Measurements from ENCODE around the gene ARID1A. TPM values are rescaled to one million over a fixed set of nuclear protein-coding genes. Genes with fewer than 3 reads are reported as not detected.
A peak's percentile ranks its signal among the peaks of the same experiment; 100 is the strongest.

ARID1A gene
- total RNA-seq, 1 donor from 2014 or later: 186 TPM

- TF ChIP-seq, protein P1, sequence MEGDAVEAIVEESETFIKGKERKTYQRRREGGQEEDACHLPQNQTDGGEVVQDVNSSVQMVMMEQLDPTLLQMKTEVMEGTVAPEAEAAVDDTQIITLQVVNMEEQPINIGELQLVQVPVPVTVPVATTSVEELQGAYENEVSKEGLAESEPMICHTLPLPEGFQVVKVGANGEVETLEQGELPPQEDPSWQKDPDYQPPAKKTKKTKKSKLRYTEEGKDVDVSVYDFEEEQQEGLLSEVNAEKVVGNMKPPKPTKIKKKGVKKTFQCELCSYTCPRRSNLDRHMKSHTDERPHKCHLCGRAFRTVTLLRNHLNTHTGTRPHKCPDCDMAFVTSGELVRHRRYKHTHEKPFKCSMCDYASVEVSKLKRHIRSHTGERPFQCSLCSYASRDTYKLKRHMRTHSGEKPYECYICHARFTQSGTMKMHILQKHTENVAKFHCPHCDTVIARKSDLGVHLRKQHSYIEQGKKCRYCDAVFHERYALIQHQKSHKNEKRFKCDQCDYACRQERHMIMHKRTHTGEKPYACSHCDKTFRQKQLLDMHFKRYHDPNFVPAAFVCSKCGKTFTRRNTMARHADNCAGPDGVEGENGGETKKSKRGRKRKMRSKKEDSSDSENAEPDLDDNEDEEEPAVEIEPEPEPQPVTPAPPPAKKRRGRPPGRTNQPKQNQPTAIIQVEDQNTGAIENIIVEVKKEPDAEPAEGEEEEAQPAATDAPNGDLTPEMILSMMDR (IDR thresholded peaks at IDR 0.05; ENCODE audit: unreplicated experiment): no peak
- peaks cover 58% of the 10 kb centered on the region for H3K36me3 Mint-ChIP-seq (ENCODE audit: insufficient read depth)
Measured at GRCh38 chr1:26768755-26769154, 72.9 kb downstream of the ARID1A start.

GRCh38 chr1:26771285-26771642 is 75.4 kb downstream of the ARID1A start:
- H3K27me3 Mint-ChIP-seq: no peaks in the 10 kb centered on the region
- H3K4me3 Mint-ChIP-seq (ENCODE audit: low read depth): no peak overlapping the region
- H3K27ac Mint-ChIP-seq: peak overlapping the region; percentile 94
- peaks cover 62% of the 10 kb centered on the region for H3K36me3 Mint-ChIP-seq (ENCODE audit: insufficient read depth)
- TF ChIP-seq, protein P1 (IDR thresholded peaks at IDR 0.05; ENCODE audit: unreplicated experiment): no peak
- H3K9me3 Mint-ChIP-seq (ENCODE audit: low read depth): no peaks in the 10 kb centered on the region
- no peak for DNase-seq (ENCODE audit: low spot score, unreplicated experiment)
- peaks cover 10% of the 10 kb centered on the region for H3K4me1 Mint-ChIP-seq (ENCODE audit: low read depth)

More at GRCh38 chr1:26768755-26769154, 72.9 kb downstream of the ARID1A start:
- Mint-ChIP-seq H3K9me3 (ENCODE audit: low read depth) (no peaks in the 10 kb centered on the region), H3K27ac (peak overlapping the region; percentile 35), H3K27me3 (no peaks in the 10 kb centered on the region), H3K4me1 (ENCODE audit: low read depth) (peaks cover 10% of the 10 kb centered on the region), H3K4me3 (ENCODE audit: low read depth) (no peak overlapping the region)
- no peak for DNase-seq (ENCODE audit: low spot score, unreplicated experiment)

- H3K27ac Mint-ChIP-seq: peak overlapping the region; percentile 94
- H3K4me1 Mint-ChIP-seq (ENCODE audit: low read depth): peaks cover 10% of the 10 kb centered on the region
- H3K9me3 Mint-ChIP-seq (ENCODE audit: low read depth): no peaks in the 10 kb centered on the region
Measured at GRCh38 chr1:26771643-26772321, 76.0 kb downstream of the ARID1A start.

DNA sequence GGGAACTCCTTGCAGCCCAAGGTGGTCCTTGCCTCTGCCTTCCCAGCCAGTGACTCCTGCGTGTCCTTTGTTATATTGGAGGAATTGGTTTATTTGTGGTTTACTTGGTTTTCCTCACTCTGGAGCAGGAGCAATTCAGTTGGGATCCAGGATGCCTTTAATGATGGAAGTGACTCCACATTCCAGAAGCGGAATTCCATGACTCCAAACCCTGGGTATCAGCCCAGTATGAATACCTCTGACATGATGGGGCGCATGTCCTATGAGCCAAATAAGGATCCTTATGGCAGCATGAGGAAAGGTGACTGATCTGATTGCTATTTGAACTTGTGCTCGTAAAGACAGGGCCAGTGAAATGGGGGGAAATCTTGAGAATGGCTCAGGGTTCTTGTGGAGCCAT is 76.9 kb downstream of the ARID1A start:
- DNase-seq (ENCODE audit: low spot score, unreplicated experiment): no peak
- TF ChIP-seq, protein P1 (IDR thresholded peaks at IDR 0.05; ENCODE audit: unreplicated experiment): no peak
- peaks cover 10% of the 10 kb centered on the region for H3K4me1 Mint-ChIP-seq (ENCODE audit: low read depth)
- H3K4me3 Mint-ChIP-seq (ENCODE audit: low read depth): no peak overlapping the region
- no peak overlapping the region for H3K27ac Mint-ChIP-seq
- peaks cover 58% of the 10 kb centered on the region for H3K36me3 Mint-ChIP-seq (ENCODE audit: insufficient read depth)
- no peaks in the 10 kb centered on the region for H3K9me3 Mint-ChIP-seq (ENCODE audit: low read depth)
- no peaks in the 10 kb centered on the region for H3K27me3 Mint-ChIP-seq

More at GRCh38 chr1:26771643-26772321, 76.0 kb downstream of the ARID1A start:
- no peak for DNase-seq (ENCODE audit: low spot score, unreplicated experiment)
- TF ChIP-seq, protein P1 (IDR thresholded peaks at IDR 0.05; ENCODE audit: unreplicated experiment): no peak
- H3K4me3 Mint-ChIP-seq (ENCODE audit: low read depth): no peak overlapping the region
- no peaks in the 10 kb centered on the region for H3K27me3 Mint-ChIP-seq
- H3K36me3 Mint-ChIP-seq (ENCODE audit: insufficient read depth): peaks cover 62% of the 10 kb centered on the region

DNA sequence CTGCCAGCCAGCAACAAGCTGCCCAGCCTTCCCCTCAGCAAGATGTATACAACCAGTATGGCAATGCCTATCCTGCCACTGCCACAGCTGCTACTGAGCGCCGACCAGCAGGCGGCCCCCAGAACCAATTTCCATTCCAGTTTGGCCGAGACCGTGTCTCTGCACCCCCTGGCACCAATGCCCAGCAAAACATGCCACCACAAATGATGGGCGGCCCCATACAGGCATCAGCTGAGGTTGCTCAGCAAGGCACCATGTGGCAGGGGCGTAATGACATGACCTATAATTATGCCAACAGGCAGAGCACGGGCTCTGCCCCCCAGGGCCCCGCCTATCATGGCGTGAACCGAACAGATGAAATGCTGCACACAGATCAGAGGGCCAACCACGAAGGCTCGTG is 78.6 kb downstream of the ARID1A start:
- TF ChIP-seq, protein P1 (IDR thresholded peaks at IDR 0.05; ENCODE audit: unreplicated experiment): no peak
- Mint-ChIP-seq H3K36me3 (ENCODE audit: insufficient read depth) (peaks cover 54% of the 10 kb centered on the region), H3K4me3 (ENCODE audit: low read depth) (no peak overlapping the region), H3K27me3 (no peaks in the 10 kb centered on the region), H3K27ac (peak overlapping the region; percentile 80), H3K4me1 (ENCODE audit: low read depth) (peaks cover 10% of the 10 kb centered on the region), H3K9me3 (ENCODE audit: low read depth) (no peaks in the 10 kb centered on the region)
- no peak for DNase-seq (ENCODE audit: low spot score, unreplicated experiment)
